Measurements from ENCODE around the gene EHMT1. TPM values are rescaled to one million over a fixed set of nuclear protein-coding genes. Genes with fewer than 3 reads are reported as not detected.
A peak's percentile ranks its signal among the peaks of the same experiment; 100 is the strongest.

Gene EHMT1
- total and polyA plus RNA-seq, 2 of the 13 experiments (the other 11 are each of a cell fraction or from before 2014, with no cell fraction given), result 23.0 to 27.1 TPM

GRCh38 chr9:137606005-137606621 is 12.7 kb upstream of the EHMT1 start (continued):
- 0 out of 2 replicates have a peak, but pooled peaks have one; percentile 18 for TF ChIP-seq ZNF142 (CRISPR knock-in tag; IDR thresholded peaks at IDR 0.05)
- TF ChIP-seq ESRRA (CRISPR knock-in tag; IDR thresholded peaks at IDR 0.05; ENCODE audit: low read depth), result no peak
- no peak for TF ChIP-seq PTBP1 (IDR thresholded peaks at IDR 0.05; ENCODE audit: low read depth, low read length, poor library complexity, severe bottlenecking)
- TF ChIP-seq ZNF878 (CRISPR knock-in tag; IDR thresholded peaks at IDR 0.05), result no peak
- no peak for TF ChIP-seq ZHX2 (IDR thresholded peaks at IDR 0.05; ENCODE audit: low read depth)
- 0 out of 2 replicates have a peak, but pooled peaks have one; percentile 60 for TF ChIP-seq ZHX2 (CRISPR knock-in tag; IDR thresholded peaks at IDR 0.05; ENCODE audit: borderline replicate concordance)
- TF ChIP-seq RERE (CRISPR knock-in tag; IDR thresholded peaks at IDR 0.05; ENCODE audit: low read depth), result no peak
- no peak for TF ChIP-seq NFYC (CRISPR knock-in tag; IDR thresholded peaks at IDR 0.05)
- TF ChIP-seq SRY (CRISPR knock-in tag; IDR thresholded peaks at IDR 0.05), result 0 out of 2 replicates have a peak, but pooled peaks have one; percentile 29
- TF ChIP-seq ZNF460 (CRISPR knock-in tag; IDR thresholded peaks at IDR 0.05; ENCODE audit: borderline replicate concordance), result no peak

Measured in HepG2 (cell line).